ENCODE measurements around the gene NR1H2. TPM values are rescaled to one million over a fixed set of nuclear protein-coding genes. Genes with fewer than 3 reads are reported as not detected.

The NR1H2 gene
- total RNA-seq, 2 experiments from 2014 or later = 49.6 TPM

DNA sequence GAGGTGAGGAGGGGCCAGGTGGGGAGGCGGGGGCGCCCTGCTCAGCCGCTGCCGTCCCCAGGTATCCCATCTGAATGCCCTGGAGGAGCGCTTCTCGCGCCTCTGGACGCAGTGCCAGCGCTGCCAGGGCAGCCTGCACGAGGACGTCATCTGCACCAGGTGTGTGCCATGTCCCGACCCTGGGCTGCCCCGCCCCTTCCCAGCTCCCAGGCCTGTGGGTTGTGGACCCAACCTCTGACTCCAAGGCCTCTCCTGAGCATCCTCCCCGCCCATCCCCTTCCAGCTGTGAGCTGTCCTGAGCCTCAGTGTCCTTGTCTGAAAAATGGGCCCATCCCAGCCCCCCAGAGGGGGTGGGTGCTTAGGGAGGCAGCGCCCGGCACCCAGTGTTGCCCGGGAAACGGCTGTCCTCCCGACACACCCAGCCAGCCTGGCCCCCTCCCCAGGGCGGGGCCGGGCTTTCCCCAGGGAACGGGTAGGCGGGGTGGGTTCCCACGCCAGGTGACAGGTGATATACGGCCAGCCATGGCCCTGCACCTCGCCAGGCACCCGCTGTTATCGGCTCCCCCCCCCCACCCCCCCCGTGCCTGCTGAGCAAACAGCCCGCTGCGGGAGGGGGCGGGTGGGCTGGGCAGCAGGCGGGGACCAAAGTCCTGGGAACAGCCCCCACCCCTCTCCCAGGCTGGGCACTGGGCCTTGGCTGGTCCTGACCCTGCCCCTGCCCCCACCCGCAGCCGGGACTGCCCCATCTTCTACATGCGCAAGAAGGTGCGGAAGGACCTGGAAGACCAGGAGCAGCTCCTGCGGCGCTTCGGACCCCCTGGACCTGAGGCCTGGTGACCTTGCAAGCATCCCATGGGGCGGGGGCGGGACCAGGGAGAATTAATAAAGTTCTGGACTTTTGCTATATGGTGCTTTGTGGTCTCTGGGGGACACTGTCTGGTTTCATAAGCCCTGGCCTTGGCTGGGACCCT is 41.1 kb downstream of the NR1H2 start:
- no peak for DNase-seq
- H3K27me3 Mint-ChIP-seq = peaks cover 37% of the 10 kb centered on the region
- peaks cover 2% of the 10 kb centered on the region for H3K9me3 Mint-ChIP-seq
- H3K4me1 Mint-ChIP-seq = peaks cover 11% of the 10 kb centered on the region
- H3K27ac Mint-ChIP-seq = no peak overlapping the region
- peaks cover 27% of the 10 kb centered on the region for H3K36me3 Mint-ChIP-seq
- no peak overlapping the region for H3K4me3 Mint-ChIP-seq

DNA sequence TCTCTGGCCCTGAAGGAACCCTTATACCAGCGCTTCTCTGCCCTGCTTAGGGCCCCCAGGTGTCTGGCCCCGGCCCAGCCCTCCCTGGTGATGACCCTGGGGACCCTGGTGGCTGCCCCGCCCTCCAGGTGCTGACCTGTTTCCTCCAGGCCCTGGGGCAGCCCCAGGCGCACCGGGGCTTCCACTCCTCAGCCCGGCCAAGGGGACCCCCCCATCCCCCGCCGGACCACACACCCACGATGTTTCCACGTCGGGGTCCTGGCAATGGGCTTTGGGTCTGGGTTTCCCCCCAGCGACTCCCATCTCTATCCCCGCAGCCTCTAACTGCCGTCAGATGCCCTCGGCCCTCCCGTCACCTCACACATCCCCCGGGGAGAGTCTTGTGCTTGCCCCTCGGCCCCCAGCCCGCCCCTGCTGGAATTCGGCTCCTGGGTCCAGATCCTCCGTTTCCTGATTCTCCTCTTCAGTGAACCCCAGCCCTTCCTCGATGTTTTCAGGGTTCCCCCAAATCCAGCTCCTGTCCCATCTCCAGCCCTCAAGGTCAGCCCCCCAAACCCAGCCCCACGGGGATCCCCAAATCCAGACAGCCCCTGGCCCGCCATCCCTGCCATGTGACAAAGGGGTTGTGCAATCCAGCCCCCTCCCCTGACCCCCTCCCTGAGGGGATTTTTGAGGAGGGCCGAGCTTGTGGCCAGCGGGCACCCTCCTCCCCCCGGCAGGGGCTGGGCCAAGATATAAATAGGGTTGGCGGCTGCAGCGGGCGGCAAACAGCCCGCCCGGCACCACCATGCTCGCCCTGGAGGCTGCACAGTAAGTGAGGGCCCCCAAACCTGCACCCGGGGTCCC is 42.1 kb downstream of the NR1H2 start, which contains the start of gene SPIB:
Gene SPIB (plus strand): TSS at position 763 of the 846 bp plus-strand sequence. CDS start 25 bp downstream, at position 788.
- Mint-ChIP-seq H3K27ac (peak within 1 kb of the TSS; percentile 29), H3K4me1 (peaks cover 11% of the 10 kb centered on the region), H3K36me3 (peaks cover 19% of the 10 kb centered on the region), H3K4me3 (peak within 1 kb of the TSS; percentile 55), H3K9me3 (no peaks in the 10 kb centered on the region), H3K27me3 (peaks cover 38% of the 10 kb centered on the region)
- DNase-seq = peak; percentile 28

DNA sequence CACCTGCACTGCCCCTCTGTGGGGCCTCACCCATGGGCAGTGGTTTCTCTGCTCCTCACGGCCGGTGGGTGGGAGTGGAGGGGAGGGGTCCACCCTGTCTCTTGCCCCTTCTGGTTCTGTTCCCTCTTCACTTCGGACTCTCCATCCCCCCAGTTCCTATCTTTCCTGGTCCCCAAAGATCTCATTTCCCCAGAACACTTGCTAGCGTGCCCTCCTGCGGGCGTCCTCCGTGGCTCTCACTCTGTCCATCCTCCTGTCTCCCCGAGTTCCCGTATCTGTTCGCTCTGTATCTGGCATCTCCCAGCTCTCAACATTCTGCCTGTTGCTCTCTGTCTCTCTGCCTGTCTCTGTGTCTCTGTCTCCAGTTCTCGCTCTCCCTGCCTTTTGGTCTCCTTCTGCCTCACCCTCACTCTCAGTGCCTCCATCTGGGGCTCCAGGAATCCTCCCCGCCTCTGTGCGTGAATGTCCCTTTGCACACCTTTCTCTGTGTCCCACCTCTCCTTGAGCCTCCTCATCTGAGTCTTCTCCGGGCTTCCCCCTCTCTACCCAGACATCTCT is 42.8 kb downstream of the NR1H2 start:
- peaks cover 38% of the 10 kb centered on the region for H3K27me3 Mint-ChIP-seq
- DNase-seq = no peak
- H3K4me1 Mint-ChIP-seq = peaks cover 11% of the 10 kb centered on the region
- H3K36me3 Mint-ChIP-seq = peaks cover 19% of the 10 kb centered on the region
- no peak overlapping the region for H3K27ac Mint-ChIP-seq
- H3K4me3 Mint-ChIP-seq = peak overlapping the region; percentile 55
- no peaks in the 10 kb centered on the region for H3K9me3 Mint-ChIP-seq

DNA sequence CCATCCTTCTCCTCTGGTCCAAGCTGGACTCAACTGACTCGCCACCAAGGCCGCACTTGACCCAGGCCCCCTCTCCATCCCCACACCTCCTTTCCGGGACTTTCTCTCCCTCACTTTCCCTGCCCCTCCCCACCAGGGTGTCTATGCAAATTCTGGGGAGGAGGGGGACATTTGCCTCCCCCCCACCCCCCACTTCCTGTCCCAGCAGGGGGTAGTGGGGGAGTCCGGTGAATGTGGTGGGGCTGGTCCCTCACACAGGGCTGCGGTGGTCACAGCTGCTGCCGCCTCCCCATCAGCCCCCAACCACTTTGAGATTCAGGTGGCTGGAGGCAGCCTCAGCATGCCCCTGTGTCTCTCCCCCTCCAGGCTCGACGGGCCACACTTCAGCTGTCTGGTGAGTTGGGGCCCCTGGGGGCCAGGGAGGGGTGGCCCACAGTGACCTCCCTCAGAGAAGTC is 43.4 kb downstream of the NR1H2 start:
- peaks cover 38% of the 10 kb centered on the region for H3K27me3 Mint-ChIP-seq
- H3K27ac Mint-ChIP-seq = no peak overlapping the region
- H3K4me1 Mint-ChIP-seq = peaks cover 11% of the 10 kb centered on the region
- H3K36me3 Mint-ChIP-seq = peaks cover 19% of the 10 kb centered on the region
- no peak for DNase-seq
- peak overlapping the region; percentile 55 for H3K4me3 Mint-ChIP-seq
- H3K9me3 Mint-ChIP-seq = no peaks in the 10 kb centered on the region

DNA sequence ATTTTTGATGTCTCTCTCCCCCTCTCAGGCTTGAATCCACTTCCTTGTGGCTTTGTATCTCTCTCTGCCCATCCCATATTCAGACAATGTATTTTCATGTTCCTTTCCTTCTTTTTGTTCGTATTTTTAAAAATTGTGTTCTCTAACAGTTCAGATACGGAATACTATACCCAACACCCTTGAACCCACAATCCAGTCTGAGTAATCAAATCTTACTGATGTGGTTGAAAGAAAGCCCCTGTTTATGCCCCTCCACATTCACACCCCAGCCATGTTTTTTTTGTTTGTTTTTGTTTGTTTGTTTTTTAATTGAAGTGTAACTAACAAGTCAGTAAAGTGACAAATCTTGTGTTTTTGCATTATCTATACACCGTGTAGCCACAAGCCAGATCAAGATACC is 43.9 kb downstream of the NR1H2 start:
- peaks cover 11% of the 10 kb centered on the region for H3K4me1 Mint-ChIP-seq
- peak overlapping the region; percentile 44 for H3K4me3 Mint-ChIP-seq
- H3K27me3 Mint-ChIP-seq = peaks cover 38% of the 10 kb centered on the region
- DNase-seq = no peak
- H3K9me3 Mint-ChIP-seq = no peaks in the 10 kb centered on the region
- no peak overlapping the region for H3K27ac Mint-ChIP-seq
- H3K36me3 Mint-ChIP-seq = peaks cover 19% of the 10 kb centered on the region

DNA sequence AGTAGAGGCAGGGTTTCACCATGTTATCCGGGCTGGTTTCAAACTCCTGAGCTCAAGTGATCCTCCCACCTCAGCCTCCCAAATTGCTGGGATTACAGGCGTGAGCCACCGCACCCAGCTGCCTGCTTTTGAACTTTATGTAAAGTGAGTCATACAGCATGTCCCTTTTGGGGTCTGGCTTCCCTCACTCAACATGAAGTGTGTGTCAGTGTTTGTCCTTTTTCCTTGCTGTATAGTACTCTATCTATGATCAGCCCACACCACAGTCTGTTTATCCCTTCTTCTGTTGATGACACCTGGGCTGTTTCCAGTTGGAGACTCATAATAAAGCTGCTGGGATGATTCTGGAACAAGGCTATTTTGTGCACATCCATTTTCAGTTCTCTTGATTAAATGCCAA is 44.6 kb downstream of the NR1H2 start:
- H3K27me3 Mint-ChIP-seq = peaks cover 38% of the 10 kb centered on the region
- peaks cover 19% of the 10 kb centered on the region for H3K36me3 Mint-ChIP-seq
- no peak overlapping the region for H3K27ac Mint-ChIP-seq
- no peak for DNase-seq
- no peaks in the 10 kb centered on the region for H3K9me3 Mint-ChIP-seq
- peaks cover 11% of the 10 kb centered on the region for H3K4me1 Mint-ChIP-seq
- no peak overlapping the region for H3K4me3 Mint-ChIP-seq

DNA sequence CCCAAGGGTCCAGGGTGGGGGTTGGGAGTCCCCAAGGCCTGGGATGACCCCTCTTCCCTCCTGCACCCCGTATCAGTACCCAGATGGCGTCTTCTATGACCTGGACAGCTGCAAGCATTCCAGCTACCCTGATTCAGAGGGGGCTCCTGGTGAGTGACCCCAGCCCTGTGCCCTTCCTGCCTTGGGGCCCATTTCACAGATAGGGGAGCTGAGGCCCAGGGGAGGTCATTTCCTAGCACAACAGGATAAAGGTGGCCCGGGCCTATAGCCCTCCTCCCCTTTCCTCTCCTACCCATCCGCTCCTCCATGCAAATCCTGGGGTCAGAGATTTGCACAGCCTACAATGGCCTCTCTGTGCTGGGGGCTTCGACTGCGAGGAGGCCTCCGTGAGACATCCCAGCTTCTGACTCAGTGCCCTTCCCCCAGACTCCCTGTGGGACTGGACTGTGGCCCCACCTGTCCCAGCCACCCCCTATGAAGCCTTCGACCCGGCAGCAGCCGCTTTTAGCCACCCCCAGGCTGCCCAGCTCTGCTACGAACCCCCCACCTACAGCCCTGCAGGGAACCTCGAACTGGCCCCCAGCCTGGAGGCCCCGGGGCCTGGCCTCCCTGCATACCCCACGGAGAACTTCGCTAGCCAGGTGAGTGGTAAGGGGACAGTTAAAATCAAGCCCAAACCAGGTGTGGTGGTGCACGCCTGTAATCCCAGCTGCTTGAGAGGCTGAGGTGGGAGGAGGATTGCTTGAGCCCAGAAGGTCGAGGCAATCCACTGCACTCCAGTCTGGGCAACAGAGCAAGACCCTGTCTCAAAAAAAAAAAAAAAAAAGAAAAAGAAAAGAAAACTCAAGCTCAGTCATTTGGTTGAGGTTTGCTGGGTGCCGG is 46.4 kb downstream of the NR1H2 start:
- Mint-ChIP-seq H3K27ac (no peak overlapping the region), H3K9me3 (no peaks in the 10 kb centered on the region), H3K4me1 (peaks cover 11% of the 10 kb centered on the region), H3K4me3 (no peak overlapping the region), H3K36me3 (peaks cover 16% of the 10 kb centered on the region), H3K27me3 (peaks cover 38% of the 10 kb centered on the region)
- DNase-seq = no peak

DNA sequence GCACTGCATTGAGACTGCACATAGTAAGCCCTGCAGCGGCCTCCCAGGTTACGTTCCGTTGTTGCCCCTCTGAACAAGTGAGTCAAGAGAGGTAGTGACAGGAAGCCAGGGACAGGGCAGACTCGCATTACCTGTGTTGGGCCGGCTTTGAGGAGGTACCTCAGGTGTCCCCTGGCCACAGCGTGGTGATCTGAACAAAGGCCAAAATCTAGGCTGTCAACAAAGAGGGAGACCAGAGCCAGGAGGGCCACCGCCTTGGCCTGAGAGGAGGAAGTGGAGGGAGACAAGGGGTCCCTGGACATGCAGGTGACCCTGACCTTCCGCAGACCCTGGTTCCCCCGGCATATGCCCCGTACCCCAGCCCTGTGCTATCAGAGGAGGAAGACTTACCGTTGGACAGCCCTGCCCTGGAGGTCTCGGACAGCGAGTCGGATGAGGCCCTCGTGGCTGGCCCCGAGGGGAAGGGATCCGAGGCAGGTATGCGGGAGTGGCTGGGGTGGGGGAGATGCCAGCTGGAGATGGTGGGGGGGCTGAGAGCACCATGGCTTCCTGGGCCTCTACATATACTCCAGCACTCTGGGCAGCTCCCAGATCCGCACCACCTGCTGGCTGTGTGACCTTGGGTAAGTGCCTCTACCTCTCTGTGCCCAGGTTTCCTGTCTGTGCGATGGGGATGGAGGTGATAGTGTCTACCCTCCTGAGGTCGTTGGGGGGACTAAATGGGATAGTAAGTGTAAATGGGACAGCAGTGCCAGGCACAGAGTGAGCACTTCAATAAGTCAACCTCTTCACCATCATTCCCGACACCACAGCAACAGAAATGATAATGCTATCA is 47.2 kb downstream of the NR1H2 start:
- Mint-ChIP-seq H3K4me3 (no peak overlapping the region), H3K9me3 (no peaks in the 10 kb centered on the region), H3K36me3 (peaks cover 16% of the 10 kb centered on the region), H3K27me3 (peaks cover 34% of the 10 kb centered on the region), H3K27ac (no peak overlapping the region), H3K4me1 (peaks cover 11% of the 10 kb centered on the region)
- no peak for DNase-seq

DNA sequence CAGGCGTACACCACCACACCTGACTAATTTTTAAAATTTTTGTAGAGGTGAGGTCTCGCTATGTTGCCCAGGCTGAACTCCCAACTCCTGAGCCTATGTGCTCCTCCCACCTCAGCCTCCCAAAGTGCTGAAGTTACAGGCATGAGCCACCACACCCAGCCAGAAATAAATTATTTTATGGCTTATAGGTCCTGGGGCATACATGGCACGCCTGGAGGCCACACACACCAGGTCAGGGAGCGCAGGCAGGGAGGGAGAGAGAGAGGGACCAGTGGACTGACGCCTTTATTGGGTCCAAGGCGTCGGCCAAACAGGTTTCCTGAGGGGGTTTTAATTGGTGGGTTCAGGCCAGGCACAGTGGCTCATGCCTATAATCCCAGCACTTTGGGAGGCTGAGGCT is 49.3 kb downstream of the NR1H2 start:
- H3K27me3 Mint-ChIP-seq = peaks cover 32% of the 10 kb centered on the region
- DNase-seq = no peak
- peaks cover 8% of the 10 kb centered on the region for H3K36me3 Mint-ChIP-seq
- no peak overlapping the region for H3K4me3 Mint-ChIP-seq
- no peak overlapping the region for H3K27ac Mint-ChIP-seq
- no peaks in the 10 kb centered on the region for H3K9me3 Mint-ChIP-seq
- peaks cover 1% of the 10 kb centered on the region for H3K4me1 Mint-ChIP-seq

DNA sequence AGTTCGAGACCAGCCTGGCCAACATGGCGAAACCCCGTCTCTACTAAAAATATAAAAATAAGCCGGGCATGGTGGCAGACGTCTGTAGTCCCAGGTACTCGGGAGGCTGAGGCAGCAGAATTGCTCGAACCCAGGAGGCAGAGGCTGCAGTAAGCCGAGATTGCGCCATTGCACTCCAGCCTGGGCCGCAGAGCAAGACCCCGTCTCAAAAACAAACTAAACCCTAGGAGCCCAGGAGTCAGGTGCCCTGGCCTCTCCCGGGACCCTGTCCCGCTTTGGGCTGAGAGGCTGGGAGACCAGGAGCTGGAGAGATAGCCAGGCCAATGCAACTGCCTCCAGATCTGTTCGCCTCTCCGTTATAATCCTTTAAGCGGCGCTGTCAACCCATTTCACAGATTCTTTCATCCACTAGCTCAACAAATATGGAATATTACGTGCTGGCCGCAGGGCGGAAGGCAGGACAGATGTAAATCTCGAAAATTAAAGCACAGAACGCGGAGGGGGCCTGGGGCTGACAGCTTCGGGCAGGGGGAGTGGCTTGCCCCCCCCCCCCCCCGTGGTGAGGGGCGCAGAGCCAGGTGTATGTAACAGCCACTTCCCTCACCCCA is 51.2 kb downstream of the NR1H2 start:
- Mint-ChIP-seq H3K4me3 (no peak overlapping the region), H3K27me3 (peaks cover 27% of the 10 kb centered on the region), H3K27ac (no peak overlapping the region), H3K9me3 (no peaks in the 10 kb centered on the region), H3K4me1 (peaks cover 13% of the 10 kb centered on the region), H3K36me3 (no peaks in the 10 kb centered on the region)
- no peak for DNase-seq

DNA sequence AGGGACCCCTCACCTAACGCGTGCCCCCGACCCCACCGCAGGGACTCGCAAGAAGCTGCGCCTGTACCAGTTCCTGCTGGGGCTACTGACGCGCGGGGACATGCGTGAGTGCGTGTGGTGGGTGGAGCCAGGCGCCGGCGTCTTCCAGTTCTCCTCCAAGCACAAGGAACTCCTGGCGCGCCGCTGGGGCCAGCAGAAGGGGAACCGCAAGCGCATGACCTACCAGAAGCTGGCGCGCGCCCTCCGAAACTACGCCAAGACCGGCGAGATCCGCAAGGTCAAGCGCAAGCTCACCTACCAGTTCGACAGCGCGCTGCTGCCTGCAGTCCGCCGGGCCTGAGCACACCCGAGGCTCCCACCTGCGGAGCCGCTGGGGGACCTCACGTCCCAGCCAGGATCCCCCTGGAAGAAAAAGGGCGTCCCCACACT is 51.8 kb downstream of the NR1H2 start:
- Mint-ChIP-seq H3K36me3 (no peaks in the 10 kb centered on the region), H3K27ac (no peak overlapping the region), H3K4me1 (peaks cover 13% of the 10 kb centered on the region), H3K27me3 (peaks cover 31% of the 10 kb centered on the region), H3K9me3 (no peaks in the 10 kb centered on the region), H3K4me3 (no peak overlapping the region)
- DNase-seq = no peak

DNA sequence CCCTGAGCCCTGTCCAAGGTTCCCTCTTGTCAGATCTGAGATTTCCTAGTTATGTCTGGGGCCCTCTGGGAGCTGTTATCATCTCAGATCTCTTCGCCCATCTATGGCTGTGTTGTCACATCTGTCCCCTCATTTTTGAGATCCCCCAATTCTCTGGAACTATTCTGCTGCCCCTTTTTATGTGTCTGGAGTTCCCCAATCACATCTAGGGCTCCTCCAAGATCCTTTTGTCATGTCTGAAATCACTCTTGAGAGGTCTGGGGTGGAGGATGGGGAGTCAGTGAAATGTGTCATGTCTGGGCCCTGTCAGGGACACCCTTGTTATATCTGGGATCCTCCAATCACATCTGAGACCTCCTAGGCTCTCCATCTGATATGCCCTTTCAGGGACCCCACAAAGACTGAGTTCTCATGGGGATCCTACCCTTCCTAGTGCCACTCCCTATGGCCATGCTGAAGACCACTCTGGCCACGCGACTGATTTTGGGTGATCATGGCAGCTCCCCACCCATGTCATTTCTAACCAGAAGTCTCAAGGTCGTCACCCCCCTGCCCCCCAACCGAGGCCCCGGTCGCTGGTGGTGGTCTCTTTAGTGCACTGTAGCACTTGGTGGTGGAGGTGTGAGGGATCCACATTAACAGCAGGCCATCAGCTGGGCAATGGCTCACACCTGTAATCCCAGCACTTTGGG is 52.7 kb downstream of the NR1H2 start:
- Mint-ChIP-seq H3K36me3 (no peaks in the 10 kb centered on the region), H3K27ac (no peak overlapping the region), H3K27me3 (peaks cover 34% of the 10 kb centered on the region), H3K4me1 (peaks cover 13% of the 10 kb centered on the region), H3K4me3 (no peak overlapping the region), H3K9me3 (no peaks in the 10 kb centered on the region)
- DNase-seq = no peak

All from activated naive CD8-positive, alpha-beta T cell treated with anti-CD3 and anti-CD28 coated beads for 36 hours (primary cell).